Stimulated activated CD4-positive, alpha-beta T cell treated with anti-CD3 and anti-CD28 coated beads, Interleukin-1b, Interleukin-23, amount 100 ng/mL, for 4 hours (primary cell): ENCODE measurements around the gene CLEC2B.
A peak's percentile ranks its signal among the peaks of the same experiment; 100 is the strongest.
"Not testable (repeated sequence)": the region's sequence is repeated elsewhere in the genome, so short reads cannot be mapped to it uniquely, and the experiment has no call there.

Experiments
- DNase-seq, 2 donors: peaks; one replicate each; pipeline ENCODE4 v3.0.0-alpha.2; 2020; ENCODE audit warnings: low read depth in 2 of 2

The CLEC2B gene

GRCh38 chr12:9869307-9870161, at the start of gene CLEC2B:
Gene CLEC2B (minus strand): TSS chr12:9869354.
- no peak for DNase-seq

DNA sequence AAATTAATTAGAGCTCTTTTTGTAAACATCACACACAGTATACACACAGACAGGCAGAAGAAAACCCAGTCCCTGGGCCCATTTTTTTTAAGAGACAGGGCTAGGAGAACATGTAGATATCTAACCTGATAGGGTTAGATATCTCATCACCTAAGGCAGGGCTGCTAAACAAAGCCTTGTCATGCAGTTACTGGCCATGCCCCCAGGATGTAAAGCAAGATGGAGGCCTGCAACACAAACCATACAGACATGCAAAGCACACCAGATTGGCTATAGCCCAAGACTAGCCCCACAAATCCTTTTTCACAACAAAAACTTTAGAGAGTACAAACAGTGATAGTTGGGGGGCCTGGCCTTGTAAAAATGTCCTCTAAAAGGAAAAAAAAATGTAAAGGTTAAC, 42.6 kb upstream of the CLEC2B start:
- DNase-seq, result no peak

DNA sequence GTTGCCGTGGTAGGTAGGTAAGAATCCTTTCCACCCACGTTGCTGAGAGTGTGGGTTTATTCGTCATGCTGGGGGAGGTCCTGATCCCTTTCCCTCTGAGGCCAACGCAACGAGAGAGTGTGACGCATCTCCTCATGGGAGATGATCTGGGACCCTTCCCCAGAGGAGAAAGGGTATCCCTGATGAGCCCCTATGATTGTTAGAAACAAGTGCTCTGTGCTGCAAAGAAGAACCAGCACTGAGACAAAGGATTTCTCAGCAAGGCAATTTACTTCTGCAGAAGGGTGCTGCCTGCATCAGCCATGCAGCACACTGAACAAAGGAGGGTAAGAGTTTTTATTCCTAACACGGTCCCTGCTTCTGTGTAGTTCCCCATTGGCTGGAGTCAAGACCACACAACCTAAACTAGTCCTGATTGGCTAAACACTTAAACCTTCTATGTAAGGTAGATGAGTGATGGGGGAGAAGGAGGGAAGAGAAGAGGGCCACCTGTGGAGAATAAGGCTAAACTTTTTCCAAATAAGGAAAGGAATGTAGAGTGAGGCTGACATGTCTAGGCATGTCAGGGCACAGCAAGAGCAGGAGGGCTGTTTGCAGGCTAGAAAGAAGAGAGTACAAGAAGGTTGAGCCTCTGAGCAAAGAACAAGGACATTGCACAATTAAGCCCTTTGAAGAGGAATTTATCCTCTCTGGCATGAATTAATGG, 41.7 kb upstream of the CLEC2B start:
- DNase-seq, result no peak

DNA sequence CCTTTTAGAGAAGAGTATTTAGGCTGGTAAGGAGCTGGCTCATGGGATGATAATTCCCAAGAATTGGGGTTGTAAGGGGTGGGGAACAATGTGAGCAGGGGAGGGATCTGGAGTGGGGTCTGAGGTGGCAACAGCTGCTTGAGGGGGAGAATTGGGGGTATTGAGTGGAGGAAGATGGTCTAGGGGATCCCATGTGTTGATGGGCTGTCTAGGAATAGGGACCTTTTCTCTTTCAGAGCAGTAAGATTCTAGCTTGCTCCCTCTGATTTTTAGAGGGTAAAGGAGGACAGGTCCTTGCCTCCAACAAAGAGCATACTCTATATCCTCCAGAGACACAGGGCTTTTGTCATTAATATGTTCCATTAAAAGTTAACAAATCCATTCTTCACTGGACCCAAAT, 40.6 kb upstream of the CLEC2B start:
- no peak for DNase-seq

GRCh38 chr12:9908350-9908749, 39.2 kb upstream of the CLEC2B start:
- no peak for DNase-seq

DNA sequence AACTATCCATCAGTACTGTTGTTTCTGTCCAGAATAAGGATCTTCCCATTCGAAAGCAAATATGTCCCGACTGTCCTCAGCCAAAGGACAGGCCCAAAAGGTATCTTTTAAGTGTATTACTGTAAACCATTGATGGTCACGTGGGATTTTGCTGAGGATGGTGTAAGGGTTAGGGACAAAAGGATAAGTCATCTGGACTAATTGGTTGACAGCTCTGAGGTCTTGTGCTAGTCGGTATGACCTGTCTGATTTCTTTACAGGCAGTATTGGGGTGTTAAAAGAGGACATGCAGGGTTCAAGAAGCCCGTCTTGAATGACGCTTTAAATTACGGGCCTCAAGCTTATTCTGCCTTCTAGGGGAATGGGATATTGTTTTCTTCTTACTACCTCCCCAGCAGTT, 38.6 kb upstream of the CLEC2B start:
- no peak for DNase-seq

GRCh38 chr12:9906873-9907272, 37.7 kb upstream of the CLEC2B start:
- DNase-seq, result peak in 1 of 2 donors; percentile 16

DNA sequence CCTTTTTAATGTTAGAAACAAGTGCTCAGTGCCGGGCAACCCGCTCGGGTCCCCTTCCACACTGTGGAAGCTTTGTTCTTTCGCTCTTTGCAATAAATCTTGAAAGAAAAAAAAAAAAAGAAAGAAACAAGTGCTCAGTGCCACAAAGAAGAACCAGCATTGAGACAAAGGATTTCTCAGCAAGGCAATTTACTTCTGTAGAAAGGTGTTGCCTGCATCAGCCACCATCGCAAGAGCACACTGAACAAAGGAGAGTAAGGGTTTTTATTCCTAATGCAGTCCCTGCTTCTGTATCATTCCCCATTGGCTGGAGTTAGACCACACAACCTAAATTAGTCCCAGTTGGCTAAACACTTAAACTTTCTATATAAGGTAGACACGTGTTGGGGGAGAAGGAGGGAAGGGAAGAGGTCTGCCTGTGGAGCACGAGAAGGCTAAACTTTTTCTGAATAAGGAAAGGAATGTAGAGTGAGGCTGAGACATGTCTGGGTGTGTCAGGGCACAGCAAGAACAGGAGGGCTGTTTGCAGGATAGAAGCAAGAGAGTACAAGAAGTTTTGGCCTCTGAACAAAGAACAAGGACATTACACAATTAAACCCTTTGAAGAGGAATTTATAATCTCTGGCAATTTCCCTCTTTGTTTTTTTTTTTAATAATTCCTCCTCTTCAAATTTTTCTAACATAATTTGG, 33.5 kb upstream of the CLEC2B start:
- no peak for DNase-seq

DNA sequence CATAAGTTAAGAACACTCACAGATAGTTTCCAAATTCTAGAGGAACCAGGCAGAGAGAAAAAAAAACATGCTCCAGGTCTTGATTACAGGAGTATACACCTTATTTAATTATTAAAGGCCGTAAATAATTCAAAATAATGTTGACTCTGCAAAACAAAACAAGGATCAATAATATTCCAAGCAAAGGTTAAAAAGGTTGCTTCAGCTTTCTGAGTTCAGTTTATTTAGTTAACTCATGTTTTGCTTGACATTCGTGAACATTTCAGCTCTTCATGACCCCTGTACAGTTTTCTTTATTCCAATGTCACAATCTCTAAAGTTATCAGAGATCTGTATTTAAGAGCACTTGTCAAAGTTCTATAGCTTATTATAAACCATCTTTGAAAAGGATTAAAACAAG, 31.8 kb upstream of the CLEC2B start:
- no peak for DNase-seq

DNA sequence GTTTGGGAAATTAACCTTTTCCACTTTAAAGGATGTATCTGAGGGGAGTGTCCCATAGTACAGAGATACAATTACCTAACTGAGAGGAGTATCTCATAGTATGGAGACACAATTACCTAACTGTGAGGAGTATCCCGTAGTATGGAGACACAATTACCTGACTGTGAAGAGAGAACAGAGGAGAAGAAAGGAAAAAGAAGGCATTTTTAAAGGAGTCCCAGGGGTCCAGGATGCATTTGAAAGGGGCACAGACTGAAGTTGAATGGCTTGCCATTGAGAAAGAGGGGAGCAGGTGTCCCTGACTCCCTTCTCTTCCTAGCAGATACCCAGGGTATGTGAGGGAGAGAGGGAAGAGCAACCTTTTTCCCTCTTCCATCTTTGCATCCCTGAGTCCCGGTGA, 30.1 kb upstream of the CLEC2B start:
- no peak for DNase-seq

- DNase-seq, result no peak
Observed at GRCh38 chr12:9897535-9897934, 28.4 kb upstream of the CLEC2B start.

- DNase-seq, result no peak
Observed at GRCh38 chr12:9895215-9895971, 26.2 kb upstream of the CLEC2B start.

- DNase-seq, result no peak
Observed at GRCh38 chr12:9888665-9889273, 19.6 kb upstream of the CLEC2B start.

DNA sequence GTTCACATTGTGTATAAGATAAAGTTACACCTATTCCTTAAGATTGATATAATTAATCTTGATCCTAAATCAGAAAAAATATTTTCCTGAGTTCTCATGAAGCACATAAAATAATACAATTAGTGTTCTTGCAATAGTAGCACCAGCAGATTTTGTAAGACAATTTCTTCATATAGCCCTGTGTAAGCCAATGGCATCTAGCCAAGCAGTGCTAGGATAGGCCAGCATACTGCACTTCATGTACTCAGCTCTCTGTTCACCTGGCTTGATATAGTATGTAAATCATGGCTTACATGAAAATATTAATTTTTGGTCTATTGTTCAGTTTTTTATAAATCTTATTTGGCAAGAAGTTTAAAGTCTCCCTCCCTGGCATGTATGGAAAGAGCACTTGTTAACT, 14.0 kb upstream of the CLEC2B start:
- DNase-seq, result no peak

DNA sequence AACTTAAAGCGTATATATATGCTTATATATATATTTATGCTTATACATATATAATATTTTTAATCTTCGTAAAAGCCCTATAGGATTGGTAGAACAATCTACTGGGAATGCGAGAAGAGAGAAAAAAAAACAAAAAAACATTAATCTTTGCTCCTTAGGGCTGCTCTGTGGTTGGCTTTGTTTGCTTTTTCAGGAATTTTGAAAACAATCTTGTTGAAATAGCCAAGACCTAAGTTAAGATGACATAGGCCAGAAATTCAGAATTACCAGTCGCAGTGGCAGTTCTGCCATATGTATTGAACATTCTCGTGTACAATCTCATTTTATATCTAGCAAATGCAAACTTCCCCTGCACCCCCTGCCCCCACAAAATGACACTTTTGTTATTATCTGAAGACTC, 12.8 kb upstream of the CLEC2B start:
- DNase-seq, result no peak

- DNase-seq, result no peak
Observed at GRCh38 chr12:9881246-9881645, 12.1 kb upstream of the CLEC2B start, which contains the start of gene KLRF2. Gene KLRF2 (plus strand): TSS chr12:9881489. CDS start chr12:9881596, 107 bp downstream.

GRCh38 chr12:9880532-9881078, 11.5 kb upstream of the CLEC2B start:
- DNase-seq, result no peak

GRCh38 chr12:9876120-9876519, 7.0 kb upstream of the CLEC2B start:
- not testable (repeated sequence) for DNase-seq

DNA sequence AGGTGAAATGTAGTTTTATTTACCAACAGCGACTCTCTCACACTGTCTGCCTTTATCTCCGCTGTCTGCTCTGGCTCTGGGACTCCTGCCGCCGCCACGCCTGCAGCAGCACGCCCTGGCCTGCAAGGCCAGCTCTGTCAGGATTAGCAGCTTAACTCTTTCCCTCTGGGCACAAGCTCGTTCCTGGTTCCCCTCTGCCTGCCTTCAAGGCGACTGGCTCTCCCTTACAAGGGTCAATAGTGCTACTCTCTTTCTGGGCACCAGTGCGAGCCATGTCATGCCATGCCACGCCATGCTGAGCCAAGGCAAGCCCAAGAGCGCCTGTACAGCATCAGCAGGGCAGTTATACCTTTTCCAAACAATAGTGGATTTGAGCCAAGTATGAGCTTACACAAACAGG, 3.6 kb upstream of the CLEC2B start:
- DNase-seq, result no peak

DNA sequence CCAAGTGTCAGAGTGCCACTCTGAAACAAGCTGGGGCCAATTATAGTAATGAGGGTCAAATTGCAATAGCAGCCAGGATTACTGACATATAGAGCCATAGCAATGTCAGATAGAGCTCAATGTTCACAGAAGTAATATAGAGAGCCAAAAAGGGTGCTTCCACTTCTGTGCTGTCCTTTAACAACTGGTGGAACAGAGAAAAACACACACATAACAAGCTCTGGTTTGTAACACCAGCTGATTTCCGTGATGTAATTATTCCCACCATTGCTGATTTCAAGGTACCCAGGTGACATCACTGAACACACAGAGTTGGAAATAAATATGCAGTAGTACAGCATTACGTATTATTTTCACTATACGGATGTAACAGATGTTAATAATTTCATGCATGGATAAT, 3.0 kb upstream of the CLEC2B start:
- DNase-seq, result no peak

- no peak for DNase-seq
Observed at GRCh38 chr12:9870286-9870866, 1.2 kb upstream of the CLEC2B start.
